Measurements from ENCODE around the gene HLTF.

- TF ChIP-seq USF2 (IDR thresholded peaks at IDR 0.05; ENCODE audit: low read depth, low read length) (no peak), CTCF (conservative IDR thresholded peaks at IDR 0.05; ENCODE audit: low read depth, low read length) (no peak), POLR2A (IDR thresholded peaks at IDR 0.05; ENCODE audit: low read depth, low read length) (no peak), RAD21 (IDR thresholded peaks at IDR 0.05; ENCODE audit: low read length) (no peak), CEBPB (IDR thresholded peaks at IDR 0.05; ENCODE audit: low read depth, low read length) (no peak), NFE2L2 (IDR thresholded peaks at IDR 0.05; ENCODE audit: low read depth, low read length) (no peak), BHLHE40 (IDR thresholded peaks at IDR 0.05; ENCODE audit: low read depth, low read length) (no peak), MAZ (IDR thresholded peaks at IDR 0.05; ENCODE audit: borderline replicate concordance, low read depth, low read length) (no peak), SMC3 (IDR thresholded peaks at IDR 0.05; ENCODE audit: low read depth, low read length) (no peak), MAFK (IDR thresholded peaks at IDR 0.05; ENCODE audit: low read depth, low read length) (no peak)
Observed at GRCh38 chr3:149055575-149055974, 30.8 kb downstream of the HLTF start.

Measured in IMR-90 (cell line).